Spinal cord (tissue), 10 donors: ENCODE data around the gene ART1. TPM values are rescaled to one million over a fixed set of nuclear protein-coding genes. Genes with fewer than 3 reads are reported as not detected.
"Not testable (repeated sequence)": the region's sequence is repeated elsewhere in the genome, so short reads cannot be mapped to it uniquely, and the experiment has no call there.

Source experiments
- DNase-seq, 6 donors: peaks; one replicate each; pipeline versions ENCODE4 v3.0.0 to v3.0.0-alpha.2; 2013 to 2015; ENCODE audit warnings: low spot score in 6 of 6, low read depth in 4 of 6
- H3K27ac ChIP-seq: one replicate; pipeline ENCODE4 v1.5.1; 2013; ENCODE audit warnings: low read depth, low read length, control low read depth
- H3K27me3 ChIP-seq: one replicate; pipeline ENCODE4 v1.6.1; 2013; ENCODE audit warnings: low read length; ENCODE audit not compliant: control insufficient read depth, insufficient read depth
- H3K36me3 ChIP-seq: one replicate; pipeline ENCODE4 v1.6.1; 2013; ENCODE audit warnings: low read length; ENCODE audit not compliant: control insufficient read depth, insufficient read depth
- H3K4me1 ChIP-seq: one replicate; pipeline ENCODE4 v1.6.1; 2013; ENCODE audit warnings: low read length; ENCODE audit not compliant: control insufficient read depth, insufficient read depth
- H3K4me3 ChIP-seq: one replicate; pipeline ENCODE4 v1.5.1; 2013; ENCODE audit warnings: low read depth, low read length, control low read depth
- H3K9me3 ChIP-seq: one replicate; pipeline ENCODE4 v1.6.1; 2013; ENCODE audit warnings: low read length; ENCODE audit not compliant: control insufficient read depth, insufficient read depth
- WGBS: methylation state at CpG from one replicate; pipeline ENCODE4 v1.1.5; 2013; ENCODE audit warnings: missing lambda C conversion rate; ENCODE audit not compliant: insufficient coverage; 5-methylcytosine and 5-hydroxymethylcytosine counted together
- long read RNA-seq, 4 donors: transcript quantifications; one replicate each; lab custom pipeline, GENCODE V29; 2026
- polyA plus RNA-seq, 2 donors: library from polyadenylated mRNA; unstranded; fragments of 120-200 nt; gene quantifications; one replicate each; pipeline ENCODE4 v1.2.1, GENCODE V29; 2013; ENCODE audit not compliant: insufficient read length in 2 of 2
- total RNA-seq, 2 donors: library from RNA; depleted of rRNA in 1 of 2; stranded (reverse); fragments of 120-200 nt in 1 of 2; fragments of >200 nt in 1 of 2; gene quantifications; one replicate each; pipeline versions ENCODE4 v1.2.3 to v1.2.4, GENCODE V29; 2013 to 2014
- donor health status: healthy.

The ART1 gene, protein sequence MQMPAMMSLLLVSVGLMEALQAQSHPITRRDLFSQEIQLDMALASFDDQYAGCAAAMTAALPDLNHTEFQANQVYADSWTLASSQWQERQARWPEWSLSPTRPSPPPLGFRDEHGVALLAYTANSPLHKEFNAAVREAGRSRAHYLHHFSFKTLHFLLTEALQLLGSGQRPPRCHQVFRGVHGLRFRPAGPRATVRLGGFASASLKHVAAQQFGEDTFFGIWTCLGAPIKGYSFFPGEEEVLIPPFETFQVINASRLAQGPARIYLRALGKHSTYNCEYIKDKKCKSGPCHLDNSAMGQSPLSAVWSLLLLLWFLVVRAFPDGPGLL
- total RNA-seq (not detected), polyA plus RNA-seq (not detected)
- long read RNA-seq, donor 1: 0 reads
- long read RNA-seq, donor 2: 0 reads
- long read RNA-seq, donor 3: 0 reads
- long read RNA-seq, donor 4: 0 reads

DNA sequence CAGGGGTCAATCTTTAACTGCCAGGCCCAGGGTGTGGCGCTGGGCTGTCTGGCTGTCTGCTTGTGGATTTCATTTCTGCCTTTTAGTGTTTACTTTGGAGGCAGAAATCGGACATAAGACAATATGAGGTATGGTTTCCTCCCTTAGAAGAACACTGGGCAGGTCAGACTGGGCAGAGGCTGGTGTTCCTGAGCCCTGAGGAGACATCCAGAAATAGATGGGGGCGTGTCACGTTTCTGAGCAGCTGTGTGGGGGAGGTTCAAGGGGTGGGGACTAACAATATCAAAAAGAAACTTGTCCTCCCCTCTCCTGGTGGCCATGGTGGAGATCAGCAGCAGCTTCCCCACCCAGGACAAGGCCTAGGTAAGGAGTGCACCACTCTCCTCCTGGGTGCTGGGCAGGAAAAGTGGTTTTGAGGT is at the start of gene ART1:
Gene ART1 (plus strand): TSS at position 312 of the 419 bp plus-strand sequence. CDS start 14,086 bp downstream, outside the sequence.
- Histone ChIP-seq H3K27me3 (peaks cover 6% of the 10 kb centered on the region), H3K9me3 (no peaks in the 10 kb centered on the region), H3K4me1 (peaks cover 20% of the 10 kb centered on the region), H3K4me3 (no peak within 1 kb of the TSS), H3K36me3 (no peaks in the 10 kb centered on the region), H3K27ac (no peak within 1 kb of the TSS)
- DNase-seq: no peak
- 96% methylated on average over 2 of the region's 4 CpGs for WGBS

DNA sequence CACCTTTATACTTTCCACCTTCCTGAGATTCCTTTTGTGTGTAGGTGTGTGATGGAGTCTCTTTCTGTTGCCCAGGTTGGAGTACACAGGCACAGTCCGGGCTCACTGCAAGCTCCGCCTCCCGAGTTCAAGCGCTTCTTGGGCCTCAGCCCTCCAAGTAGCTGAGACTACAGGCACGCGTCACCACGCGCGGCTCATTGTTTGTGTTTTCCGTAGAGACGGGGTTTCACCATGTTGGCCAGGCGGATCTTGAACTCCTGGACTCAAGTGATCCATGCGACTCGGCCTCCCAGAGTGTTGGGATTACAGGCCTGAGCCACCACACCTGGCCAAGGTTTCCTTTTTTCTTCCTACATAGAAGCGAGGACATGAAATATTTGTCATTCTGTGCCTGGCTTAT is 47.2 kb upstream of the ART1 start:
- H3K27me3 ChIP-seq, H3K9me3 ChIP-seq, H3K27ac ChIP-seq, H3K4me1 ChIP-seq, DNase-seq, H3K4me3 ChIP-seq, H3K36me3 ChIP-seq: not testable (repeated sequence)
- WGBS: 96% methylated on average over 12 of the region's 15 CpGs

DNA sequence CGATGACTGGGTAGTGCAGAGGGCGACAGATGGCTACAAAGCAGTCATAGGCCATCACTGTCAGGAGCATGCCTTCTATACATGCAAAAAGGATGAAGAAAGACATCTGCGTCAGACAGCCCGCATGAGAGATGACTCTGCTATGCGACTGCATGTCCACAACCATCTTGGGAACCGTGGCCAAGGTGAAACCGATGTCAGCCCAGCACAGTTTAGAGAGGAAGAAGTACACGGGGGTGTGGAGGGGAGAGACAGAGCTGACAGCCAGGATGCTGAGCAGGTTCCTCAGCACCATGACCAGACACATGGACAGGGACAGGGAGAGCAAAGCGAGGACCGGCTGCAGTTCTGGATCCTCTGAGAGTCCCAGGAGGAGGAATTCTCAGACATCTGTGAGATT is 44.7 kb upstream of the ART1 start:
- WGBS: 85% methylated on average over 5 of the region's 10 CpGs

GRCh38 chr11:3604167-3604566 is 40.8 kb upstream of the ART1 start:
- Histone ChIP-seq H3K36me3 (no peaks in the 10 kb centered on the region), H3K4me3 (no peak overlapping the region), H3K4me1 (no peaks in the 10 kb centered on the region), H3K9me3 (no peaks in the 10 kb centered on the region), H3K27ac (no peak overlapping the region), H3K27me3 (no peaks in the 10 kb centered on the region)
- WGBS: 36% methylated on average over 1 of the region's 3 CpGs
- DNase-seq: peak in 1 of 6 donors; percentile 6

More for the DNA sequence above, 44.7 kb upstream of the ART1 start:
- not testable (repeated sequence) for H3K27me3 ChIP-seq, H3K4me1 ChIP-seq, H3K9me3 ChIP-seq, H3K4me3 ChIP-seq, H3K27ac ChIP-seq, H3K36me3 ChIP-seq, DNase-seq

DNA sequence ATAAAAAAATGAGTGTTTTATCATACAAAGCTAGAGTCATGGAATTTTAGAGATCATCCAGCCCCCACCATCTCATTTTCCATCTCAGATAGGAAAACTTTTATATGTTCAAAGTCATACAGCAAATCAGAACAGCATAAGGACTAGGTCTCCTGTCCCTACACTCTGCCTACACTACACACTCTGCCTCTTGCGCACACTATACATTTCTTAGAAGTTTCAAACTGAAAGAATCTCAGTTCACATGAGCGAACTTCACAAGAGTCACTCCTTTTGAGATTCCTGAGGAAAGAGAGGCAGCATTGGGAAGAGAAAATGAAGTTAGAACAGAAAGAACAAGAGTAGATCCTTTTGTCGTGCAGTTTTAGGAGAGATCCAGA is 39.7 kb upstream of the ART1 start:
- WGBS: 88% methylated on average over 1 of the region's 3 CpGs
- Histone ChIP-seq H3K4me3 (no peak overlapping the region), H3K9me3 (no peaks in the 10 kb centered on the region), H3K36me3 (no peaks in the 10 kb centered on the region), H3K27me3 (no peaks in the 10 kb centered on the region), H3K4me1 (no peaks in the 10 kb centered on the region), H3K27ac (no peak overlapping the region)
- no peak for DNase-seq

GRCh38 chr11:3605771-3606203 is 39.1 kb upstream of the ART1 start:
- Histone ChIP-seq H3K4me1 (no peaks in the 10 kb centered on the region), H3K36me3 (no peaks in the 10 kb centered on the region), H3K4me3 (no peak overlapping the region), H3K27me3 (no peaks in the 10 kb centered on the region), H3K9me3 (no peaks in the 10 kb centered on the region), H3K27ac (no peak overlapping the region)
- DNase-seq: no peak
- 77% methylated on average over 2 of the region's 5 CpGs for WGBS

DNA sequence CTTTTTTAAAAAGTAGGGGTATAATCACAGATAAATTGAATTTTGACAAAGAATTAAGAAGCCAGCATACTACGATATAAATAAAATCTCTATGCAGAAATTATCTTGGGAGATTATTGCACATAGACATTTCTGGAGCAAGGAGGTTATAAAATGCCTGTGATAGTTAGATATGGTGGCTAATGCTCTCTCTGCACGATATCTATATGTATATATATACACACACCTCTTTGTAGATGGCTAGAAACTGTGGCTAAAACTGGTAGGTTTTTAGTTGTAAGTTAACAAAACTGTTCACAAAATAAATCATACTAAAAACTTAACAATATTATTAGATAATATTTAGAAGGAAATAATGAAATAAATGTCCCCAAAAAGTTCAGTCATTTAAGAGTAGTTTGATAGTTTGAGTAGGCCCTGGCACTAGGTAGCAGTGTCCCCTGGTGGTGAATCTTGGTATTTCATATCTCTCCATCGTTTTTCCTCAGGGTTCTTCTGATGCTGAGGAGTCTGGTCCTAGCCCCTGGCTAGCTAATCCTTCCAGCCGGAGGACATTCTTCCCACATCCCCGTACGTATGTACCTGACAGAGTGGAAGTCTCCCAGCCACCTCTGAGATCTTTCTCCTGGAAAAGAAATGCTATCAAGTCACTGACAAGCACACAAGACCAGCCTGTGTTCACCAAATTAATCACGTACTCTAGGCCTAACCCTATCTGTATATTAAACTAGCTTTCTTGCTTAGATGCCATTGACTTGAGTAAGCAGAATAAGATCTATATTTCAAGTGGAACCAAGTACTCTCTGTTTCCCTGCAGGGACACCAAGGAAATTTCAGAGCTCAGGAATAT is 35.3 kb upstream of the ART1 start:
- Histone ChIP-seq H3K4me1 (no peaks in the 10 kb centered on the region), H3K27me3 (no peaks in the 10 kb centered on the region), H3K9me3 (no peaks in the 10 kb centered on the region), H3K27ac (no peak overlapping the region), H3K4me3 (no peak overlapping the region), H3K36me3 (no peaks in the 10 kb centered on the region)
- 28% methylated on average over 3 of the region's 7 CpGs for WGBS
- DNase-seq: peak in 5 of 6 donors; percentile 4 to 77 (median 35)

DNA sequence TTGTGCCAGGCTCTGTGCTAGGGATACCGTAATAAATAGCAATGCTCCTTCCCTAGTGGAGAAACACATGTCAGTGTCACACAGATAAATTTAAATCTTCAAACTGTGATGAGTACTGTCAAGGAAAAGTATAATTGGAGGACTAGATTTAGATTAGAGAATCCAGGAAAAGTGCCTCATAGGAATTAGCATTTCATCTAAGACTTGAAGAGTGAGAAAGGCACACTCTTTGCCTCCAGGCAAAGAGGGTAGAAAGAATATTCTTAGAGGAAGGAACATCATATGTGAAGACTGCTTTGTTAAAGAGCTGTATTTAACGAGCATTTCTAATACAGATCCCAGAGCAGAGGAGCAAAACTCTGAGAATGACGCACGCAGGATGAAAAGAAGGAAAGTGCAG is 34.1 kb upstream of the ART1 start:
- H3K36me3 ChIP-seq: no peaks in the 10 kb centered on the region
- WGBS: no CpG with 5 or more reads among the region's 4 CpGs
- H3K9me3 ChIP-seq: no peaks in the 10 kb centered on the region

GRCh38 chr11:3611976-3612678 is 32.8 kb upstream of the ART1 start:
- H3K9me3 ChIP-seq: no peaks in the 10 kb centered on the region
- H3K27me3 ChIP-seq: no peaks in the 10 kb centered on the region

More for the DNA sequence above, 34.1 kb upstream of the ART1 start:
- H3K27ac ChIP-seq: no peak overlapping the region
- no peak overlapping the region for H3K4me3 ChIP-seq
- no peaks in the 10 kb centered on the region for H3K4me1 ChIP-seq
- H3K27me3 ChIP-seq: no peaks in the 10 kb centered on the region
- DNase-seq: no peak

More at GRCh38 chr11:3611976-3612678, 32.8 kb upstream of the ART1 start:
- no peak overlapping the region for H3K27ac ChIP-seq
- no peaks in the 10 kb centered on the region for H3K4me1 ChIP-seq
- H3K4me3 ChIP-seq: no peak overlapping the region
- no CpG with 5 or more reads among the region's 3 CpGs for WGBS
- H3K36me3 ChIP-seq: no peaks in the 10 kb centered on the region
- DNase-seq: no peak
